Common myeloid progenitor, CD34-positive (primary cell): Measurements from ENCODE around the gene OCLN.
"Not testable (repeated sequence)": the region's sequence is repeated elsewhere in the genome, so short reads cannot be mapped to it uniquely, and the experiment has no call there.

Source experiments
- CTCF ChIA-PET: fragments of 350-600 bp; sonication (Branson Sonifier 250); formaldehyde crosslinking; loops from one replicate; lab custom pipeline; 2021; ENCODE audit warnings: antibody characterized with exemption; lab: Charles Lee
- POLR2A ChIA-PET: fragments of 350-600 bp; sonication (Branson Sonifier 250); formaldehyde crosslinking; loops from one replicate; lab custom pipeline; 2021; ENCODE audit warnings: antibody characterized with exemption; lab: Charles Lee
- DNase-seq, 3 donors: peaks; one replicate each; pipeline versions ENCODE4 v3.0.0 to v3.0.0-alpha.2; 2013
- H3K27ac ChIP-seq, 2 experiments: 1 replicate in 1 of 2; 2 replicates in 1 of 2; pipeline ENCODE4 v1.7.0; 2013; ENCODE audit warnings: inconsistent platforms in 2 of 2, low read length in 2 of 2, mild to moderate bottlenecking in 2 of 2, low read depth in 1 of 2, moderate library complexity in 1 of 2; ENCODE audit not compliant: severe bottlenecking in 2 of 2, insufficient read depth in 1 of 2, poor library complexity in 1 of 2
- H3K27me3 ChIP-seq, 5 experiments: replicated peaks in 2 of 5; 1 replicate in 3 of 5; 2 replicates in 2 of 5; pipeline versions ENCODE4 v1.6.1 to v1.7.0; 2013; ENCODE audit warnings: low read length in 4 of 5, mild to moderate bottlenecking in 2 of 5, moderate library complexity in 2 of 5, inconsistent platforms in 1 of 5; ENCODE audit not compliant: insufficient read depth in 5 of 5, control insufficient read depth in 4 of 5
- H3K36me3 ChIP-seq, 4 experiments: 1 replicate in 2 of 4; 2 replicates in 2 of 4; pipeline versions ENCODE4 v1.6.1 to v1.7.0; 2013; ENCODE audit warnings: low read length in 3 of 4, control low read depth in 1 of 4, mild to moderate bottlenecking in 1 of 4; ENCODE audit not compliant: control insufficient read depth in 4 of 4, insufficient read depth in 4 of 4
- H3K4me1 ChIP-seq, 4 experiments: 1 replicate in 3 of 4; 2 replicates in 1 of 4; pipeline versions ENCODE4 v1.6.1 to v1.7.1; 2013; ENCODE audit warnings: low read length in 3 of 4, mild to moderate bottlenecking in 3 of 4, control low read depth in 1 of 4, inconsistent platforms in 1 of 4, moderate library complexity in 1 of 4; ENCODE audit not compliant: control insufficient read depth in 4 of 4, insufficient read depth in 4 of 4; ENCODE audit errors: control extremely low read depth in 1 of 4
- H3K4me3 ChIP-seq, 7 experiments: 1 replicate in 4 of 7; 2 replicates in 3 of 7; pipeline versions ENCODE4 v1.5.1 to v1.7.0; 2013; ENCODE audit warnings: mild to moderate bottlenecking in 7 of 7, low read length in 6 of 7, moderate library complexity in 6 of 7, inconsistent platforms in 2 of 7, low read depth in 2 of 7, control low read depth in 1 of 7; ENCODE audit not compliant: insufficient read depth in 4 of 7, control insufficient read depth in 1 of 7; ENCODE audit errors: extremely low read depth in 1 of 7
- H3K9me3 ChIP-seq, 5 experiments: 1 replicate in 4 of 5; 2 replicates in 1 of 5; pipeline versions ENCODE4 v1.6.1 to v1.7.1; 2013; ENCODE audit warnings: low read length in 4 of 5, mild to moderate bottlenecking in 2 of 5, inconsistent platforms in 1 of 5, low read depth in 1 of 5, moderate library complexity in 1 of 5; ENCODE audit not compliant: control insufficient read depth in 4 of 5, insufficient read depth in 2 of 5; ENCODE audit errors: control extremely low read depth in 1 of 5
- WGBS: methylation state at CpG from one replicate; pipeline ENCODE4 v1.1.5; 2013; ENCODE audit not compliant: insufficient coverage; 5-methylcytosine and 5-hydroxymethylcytosine counted together

The OCLN gene

GRCh38 chr5:69568072-69568471, 75.5 kb downstream of the OCLN start:
- H3K4me3 ChIP-seq, H3K9me3 ChIP-seq, H3K27me3 ChIP-seq, CTCF ChIA-PET, DNase-seq, H3K4me1 ChIP-seq, H3K27ac ChIP-seq, POLR2A ChIA-PET, H3K36me3 ChIP-seq: not testable (repeated sequence)
- no CpG with 5 or more reads among the region's 2 CpGs for WGBS

GRCh38 chr5:69583356-69583755, 90.8 kb downstream of the OCLN start:
- H3K36me3 ChIP-seq, H3K9me3 ChIP-seq, H3K4me3 ChIP-seq, H3K27me3 ChIP-seq, DNase-seq, POLR2A ChIA-PET, CTCF ChIA-PET, H3K27ac ChIP-seq, H3K4me1 ChIP-seq: not testable (repeated sequence)
- WGBS, result no CpG with 5 or more reads among the region's 2 CpGs

GRCh38 chr5:69596114-69596840, 103.7 kb downstream of the OCLN start:
- H3K4me1 ChIP-seq, H3K27me3 ChIP-seq, POLR2A ChIA-PET, CTCF ChIA-PET, H3K4me3 ChIP-seq, H3K36me3 ChIP-seq, DNase-seq, H3K9me3 ChIP-seq, H3K27ac ChIP-seq: not testable (repeated sequence)
- no CpG with 5 or more reads among the region's 7 CpGs for WGBS

- WGBS, result no CpG with 5 or more reads among the region's 6 CpGs
- H3K4me1 ChIP-seq, DNase-seq, CTCF ChIA-PET, H3K27ac ChIP-seq, H3K4me3 ChIP-seq, H3K36me3 ChIP-seq, H3K27me3 ChIP-seq, POLR2A ChIA-PET, H3K9me3 ChIP-seq: not testable (repeated sequence)
Measured at GRCh38 chr5:69601947-69602346, 109.4 kb downstream of the OCLN start.

GRCh38 chr5:69606839-69607238, 114.2 kb downstream of the OCLN start:
- H3K4me1 ChIP-seq, POLR2A ChIA-PET, H3K9me3 ChIP-seq, DNase-seq, CTCF ChIA-PET, H3K36me3 ChIP-seq, H3K4me3 ChIP-seq, H3K27ac ChIP-seq, H3K27me3 ChIP-seq: not testable (repeated sequence)
- no CpG with 5 or more reads among the region's 6 CpGs for WGBS
